GM12878 (cell line): ENCODE measurements around the gene ZC3H10. TPM values are rescaled to one million over a fixed set of nuclear protein-coding genes. Genes with fewer than 3 reads are reported as not detected.

ENCODE experiments used
- ATF3 ChIP-seq: IDR thresholded peaks from 2 replicates; pipeline ENCODE4 v1.6.1; 2011; ENCODE audit warnings: low read depth, mild to moderate bottlenecking, low read length, moderate library complexity, borderline replicate concordance; ENCODE audit errors: extremely low read depth
- BCL3 ChIP-seq: IDR thresholded peaks from 2 replicates; pipeline ENCODE4 v1.6.1; 2011; ENCODE audit warnings: borderline replicate concordance, low read depth, mild to moderate bottlenecking, moderate library complexity, low read length; ENCODE audit not compliant: insufficient read depth, poor library complexity, severe bottlenecking
- BMI1 ChIP-seq: fragments of 450-650 bp; IDR thresholded peaks from 2 replicates; pipeline ENCODE4 v1.6.1; 2016; ENCODE audit warnings: mild to moderate bottlenecking, moderate library complexity, borderline replicate concordance
- CBX5 ChIP-seq: sonication (generic); IDR thresholded peaks from 2 replicates; pipeline ENCODE4 v1.6.1; 2016; ENCODE audit warnings: low read depth, moderate library complexity, mild to moderate bottlenecking, inconsistent platforms
- CHD2 ChIP-seq: IDR thresholded peaks from 2 replicates; pipeline ENCODE4 v1.6.1; 2011; ENCODE audit warnings: low read depth, low read length, improper control_type of control experiment, borderline replicate concordance
- ELK1 ChIP-seq: IDR thresholded peaks from 2 replicates; pipeline ENCODE4 v1.6.1; 2012; ENCODE audit warnings: low read depth, low read length, improper control_type of control experiment
- FOS ChIP-seq: IDR thresholded peaks from 3 replicates; pipeline ENCODE4 v1.6.1; 2011; ENCODE audit warnings: borderline replicate concordance; ENCODE audit not compliant: insufficient read length; ENCODE audit errors: extremely low read depth
- HCFC1 ChIP-seq: fragments of 150-350 bp; IDR thresholded peaks from 2 replicates; pipeline ENCODE4 v1.6.1; 2014; ENCODE audit warnings: low read length
- HDAC2 ChIP-seq: fragments of 200-600 bp; sonication (generic); IDR thresholded peaks from 2 replicates; pipeline ENCODE4 v1.6.1; 2017
- IRF5 ChIP-seq: fragments of 450-650 bp; IDR thresholded peaks from 2 replicates; pipeline ENCODE4 v1.6.1; 2017; ENCODE audit warnings: borderline replicate concordance
- JUNB ChIP-seq: IDR thresholded peaks from 2 replicates; pipeline ENCODE4 v1.6.1; 2016; ENCODE audit warnings: antibody characterized with exemption, mild to moderate bottlenecking
- KLF5 ChIP-seq: fragments of 450-650 bp; IDR thresholded peaks from 2 replicates; pipeline ENCODE4 v1.6.1; 2014; ENCODE audit warnings: mild to moderate bottlenecking; ENCODE audit not compliant: partially characterized antibody
- LARP7 ChIP-seq: fragments of 450-650 bp; IDR thresholded peaks from 2 replicates; pipeline ENCODE4 v1.6.1; 2017; ENCODE audit warnings: mild to moderate bottlenecking
- MAX ChIP-seq: IDR thresholded peaks from 2 replicates; pipeline ENCODE4 v1.6.1; 2012; ENCODE audit warnings: low read depth, low read length, improper control_type of control experiment
- NR2C2 ChIP-seq: IDR thresholded peaks from 2 replicates; pipeline ENCODE4 v1.6.1; 2011; ENCODE audit warnings: borderline replicate concordance, low read depth; ENCODE audit not compliant: control insufficient read depth, insufficient read length
- NRF1 ChIP-seq: conservative IDR thresholded peaks from 2 replicates; pipeline ENCODE4 v1.6.1; 2011; ENCODE audit warnings: mild to moderate bottlenecking, low read depth, low read length, improper control_type of control experiment
- POLR2AphosphoS5 ChIP-seq: IDR thresholded peaks from 2 replicates; pipeline ENCODE4 v1.6.1; 2011; ENCODE audit warnings: mild to moderate bottlenecking, low read length, inconsistent platforms
- REST ChIP-seq: IDR thresholded peaks from 2 replicates; pipeline ENCODE4 v1.6.1; 2012; ENCODE audit warnings: mild to moderate bottlenecking, low read depth, low read length
- SMARCA5 ChIP-seq: fragments of 450-650 bp; IDR thresholded peaks from 2 replicates; pipeline ENCODE4 v1.6.1; 2017; ENCODE audit warnings: mild to moderate bottlenecking
- SMC3 ChIP-seq: IDR thresholded peaks from 2 replicates; pipeline ENCODE4 v1.6.1; 2011; ENCODE audit warnings: low read length, improper control_type of control experiment, borderline replicate concordance
- STAT1 ChIP-seq: fragments of 450-650 bp; conservative IDR thresholded peaks from 2 replicates; pipeline ENCODE4 v1.6.1; 2014; ENCODE audit warnings: antibody characterized with exemption, mild to moderate bottlenecking
- YY1 ChIP-seq: IDR thresholded peaks from 2 replicates; pipeline ENCODE4 v1.6.1; 2011; ENCODE audit warnings: low read depth, mild to moderate bottlenecking, low read length
- polyA plus RNA-seq, 11 experiments: library from polyadenylated mRNA; depleted of rRNA in 4 of 11; unstranded in 6 of 11; stranded (reverse) in 5 of 11; fragments of >200 nt; fragmentation: Nextera tagmentation in 4 of 11; fragmentation: Illumina TruSeq in 1 of 11; extraction: Ambion mirVana in 4 of 11; extraction: Trizol in 1 of 11; gene quantifications; 1 replicate in 1 of 11; 2 replicates in 10 of 11; pipeline versions ENCODE4 v1.2.1 to v1.2.3, GENCODE V29; 2011 to 2016; ENCODE audit warnings: inconsistent platforms in 2 of 11, missing spikeins in 2 of 11, low read depth in 1 of 11
- total RNA-seq, 4 experiments: library from RNA; depleted of rRNA in 3 of 4; stranded (reverse); fragments of >200 nt in 3 of 4; fragmentation: Illumina TruSeq in 1 of 4; extraction: Trizol in 1 of 4; gene quantifications; 2 replicates each; pipeline versions ENCODE4 v1.2.1 to v1.2.3, GENCODE V29; 2013 to 2021

ZC3H10 gene
- total and polyA plus RNA-seq, 10 of the 15 experiments (the other 5 are each of a cell fraction or from before 2014, with no cell fraction given) = 0.56 to 6.4 (median 3.7) TPM

- peak; percentile 86 for TF ChIP-seq BCL3
- no peak for TF ChIP-seq REST
- TF ChIP-seq YY1 = peak; percentile 86; the same call in 1 of the 2 replicates
- TF ChIP-seq NR2C2 = peak; percentile 41
- TF ChIP-seq CBX5 = peak; percentile 87
- TF ChIP-seq STAT1 = peak; percentile 87; the same call in 1 of the 2 replicates
- TF ChIP-seq FOS = no peak
- TF ChIP-seq HCFC1 = peak; percentile 87
- TF ChIP-seq MAX = peak; percentile 96
- TF ChIP-seq POLR2AphosphoS5 = peak; percentile 99
- TF ChIP-seq KLF5 = peak; percentile 83
- TF ChIP-seq ATF3 = peak; percentile 52; the same call in 1 of the 2 replicates
- peak; percentile 99 for TF ChIP-seq BMI1
- peak; percentile 92 for TF ChIP-seq CHD2
- peak; percentile 68; the same call in 1 of the 2 replicates for TF ChIP-seq SMARCA5
- no peak for TF ChIP-seq IRF5
- TF ChIP-seq ELK1 = peak; percentile 96
- no peak for TF ChIP-seq JUNB
- TF ChIP-seq LARP7 = peak; percentile 53
- TF ChIP-seq SMC3 = no peak
- TF ChIP-seq NRF1 = no peak
- TF ChIP-seq HDAC2 = no peak
These were observed at the start of gene ZC3H10 (continued) for GRCh38 chr12:56117778-56118687.
